NCI-H1694 treated with DMSO at 0.1 percent for 48 hours (cell line): ENCODE measurements around the gene PTTG1IP.
"Not testable (repeated sequence)": the region's sequence is repeated elsewhere in the genome, so short reads cannot be mapped to it uniquely, and the experiment has no call there.

ENCODE experiments used
- DNase-seq: peaks from one replicate; lab custom pipeline; 2025; lab: John Stamatoyannopoulos, UW

The PTTG1IP gene

DNA sequence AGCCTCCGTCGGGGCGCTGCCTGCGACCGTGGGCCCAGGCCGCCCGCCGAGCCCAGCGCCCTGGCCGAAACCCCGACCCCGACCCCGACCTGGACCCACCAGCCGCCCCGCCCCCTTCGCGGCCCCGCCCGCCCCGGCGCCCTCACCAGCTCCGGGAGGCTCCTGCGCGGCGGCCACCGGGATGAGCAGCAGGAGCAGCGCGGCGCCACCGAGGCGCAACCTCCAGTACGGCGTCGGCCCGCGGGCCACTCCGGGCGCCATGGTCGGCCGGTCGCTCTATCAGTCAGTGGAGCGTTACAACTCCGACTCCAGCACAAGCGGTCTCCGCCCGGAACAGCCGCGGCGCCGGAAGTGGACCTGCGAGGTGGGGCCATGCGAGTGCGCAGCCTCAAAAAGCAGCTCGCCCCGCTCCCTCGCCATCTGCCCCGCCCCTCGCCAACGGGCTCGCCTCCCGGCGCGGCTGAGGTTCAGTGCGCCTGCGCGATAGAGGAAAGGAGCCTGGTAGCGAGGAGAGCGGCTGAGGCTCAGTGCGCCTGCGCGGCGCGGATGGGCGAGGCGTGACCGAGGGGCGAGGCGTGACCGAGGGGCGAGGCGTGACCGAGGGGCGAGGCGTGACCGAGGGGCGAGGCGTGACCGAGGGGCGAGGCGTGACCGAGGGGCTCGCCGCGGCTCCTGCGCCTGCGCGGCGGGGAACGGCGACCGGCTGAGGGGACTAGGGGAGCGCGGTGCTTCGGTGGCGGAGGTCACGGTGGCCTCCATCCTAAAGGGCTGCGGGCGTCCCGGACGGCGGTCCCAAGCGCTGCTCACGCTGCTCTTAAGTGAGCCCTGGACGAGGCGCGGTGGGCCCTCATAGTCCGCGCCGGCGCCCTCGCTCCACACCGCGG, at the start of gene PTTG1IP:
Gene PTTG1IP, minus strand, starts transcription at position 335 of the 884 bp plus-strand sequence. Its CDS starts 74 bp downstream, at position 261.
- DNase-seq, result peak; percentile 93

- DNase-seq, result no peak
Measured at GRCh38 chr21:44921928-44922327, 48.4 kb upstream of the PTTG1IP start.

DNA sequence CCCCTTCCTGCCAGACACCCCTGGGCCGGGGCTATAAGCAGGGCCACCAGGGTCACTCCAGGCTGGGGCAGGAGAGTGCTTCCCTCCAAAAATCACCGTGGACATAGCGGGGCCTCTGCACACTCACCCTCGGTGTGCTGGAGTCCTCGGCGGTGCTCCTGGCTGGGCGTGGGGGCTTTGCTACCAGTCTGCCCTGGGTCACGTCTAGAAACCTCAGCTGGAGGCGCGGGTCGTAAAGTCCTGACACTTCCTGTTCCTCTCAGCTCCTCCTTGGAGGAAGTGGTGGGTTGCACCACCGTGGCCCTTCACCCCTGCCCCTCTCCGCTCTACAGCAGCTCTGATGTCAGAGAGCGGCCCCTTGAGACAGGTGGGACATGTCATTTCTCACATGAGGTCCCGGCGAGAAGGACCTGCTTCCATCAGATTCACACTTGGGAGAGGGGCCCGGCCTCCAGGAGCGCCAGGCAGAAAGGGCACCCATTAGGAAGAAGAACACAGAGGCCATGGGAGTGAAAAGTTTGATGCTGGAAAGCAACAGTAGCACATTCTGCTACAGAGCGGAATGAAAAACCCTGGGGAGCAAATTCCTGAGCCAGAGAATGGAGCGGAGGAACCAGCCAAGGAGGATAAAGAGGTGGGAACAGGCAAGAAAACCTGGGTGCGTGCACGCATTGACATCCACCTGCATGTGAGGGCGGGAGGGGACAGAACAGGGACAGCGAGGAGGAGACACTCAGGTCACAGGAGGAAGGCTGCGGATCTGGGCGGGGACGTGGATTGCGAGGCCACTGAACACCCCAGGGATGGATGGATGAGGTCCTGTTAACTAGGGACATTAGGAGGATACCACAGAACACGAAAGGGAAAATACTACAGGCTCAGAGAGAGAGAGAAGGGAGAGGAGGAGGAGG, 47.5 kb upstream of the PTTG1IP start, which contains the start of gene ITGB2:
Gene ITGB2, minus strand, starts transcription at position 206 of the 911 bp plus-strand sequence. CDS start 10,117 bp downstream, outside the sequence.
- no peak for DNase-seq

GRCh38 chr21:44919913-44920693, 46.6 kb upstream of the PTTG1IP start:
- no peak for DNase-seq

DNA sequence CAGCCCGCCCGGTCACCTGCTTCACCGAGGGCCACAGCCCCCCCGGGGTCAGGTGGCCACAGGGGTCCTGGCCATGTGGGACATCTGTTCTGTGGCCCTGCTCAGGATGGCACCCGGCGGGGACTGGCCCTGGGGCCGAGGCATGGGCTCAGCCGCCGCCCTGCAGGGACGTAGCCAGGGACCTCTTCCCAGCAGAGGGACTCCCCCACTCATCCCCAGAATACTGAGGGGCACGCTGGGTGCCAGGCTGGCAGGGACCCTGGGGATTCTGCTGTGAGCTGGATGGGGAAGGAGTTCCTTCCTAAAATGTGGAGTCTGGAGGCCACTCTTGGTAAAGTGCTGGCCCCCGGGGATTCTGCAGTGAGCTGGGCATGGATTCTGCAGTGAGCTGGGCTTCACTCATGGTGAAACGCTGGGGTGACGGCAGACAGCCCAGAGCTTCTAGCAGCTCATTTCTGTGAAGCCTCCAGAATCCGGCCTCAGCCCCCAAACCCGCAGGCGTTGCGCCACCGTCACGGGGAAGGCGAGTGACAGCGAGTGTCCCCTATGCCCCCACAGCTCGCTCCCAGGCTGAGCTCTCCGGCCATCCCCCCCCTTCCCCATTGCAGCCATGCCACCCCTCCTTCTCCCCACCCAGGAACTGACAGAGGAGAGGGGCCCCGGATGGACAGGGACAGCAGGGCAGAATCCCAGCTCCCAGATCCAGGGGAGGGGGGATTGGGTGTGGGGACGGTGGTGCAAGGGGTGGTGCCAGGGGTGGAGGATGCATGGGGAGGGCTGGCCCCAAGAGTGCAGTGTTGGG, 45.8 kb upstream of the PTTG1IP start:
- no peak for DNase-seq

DNA sequence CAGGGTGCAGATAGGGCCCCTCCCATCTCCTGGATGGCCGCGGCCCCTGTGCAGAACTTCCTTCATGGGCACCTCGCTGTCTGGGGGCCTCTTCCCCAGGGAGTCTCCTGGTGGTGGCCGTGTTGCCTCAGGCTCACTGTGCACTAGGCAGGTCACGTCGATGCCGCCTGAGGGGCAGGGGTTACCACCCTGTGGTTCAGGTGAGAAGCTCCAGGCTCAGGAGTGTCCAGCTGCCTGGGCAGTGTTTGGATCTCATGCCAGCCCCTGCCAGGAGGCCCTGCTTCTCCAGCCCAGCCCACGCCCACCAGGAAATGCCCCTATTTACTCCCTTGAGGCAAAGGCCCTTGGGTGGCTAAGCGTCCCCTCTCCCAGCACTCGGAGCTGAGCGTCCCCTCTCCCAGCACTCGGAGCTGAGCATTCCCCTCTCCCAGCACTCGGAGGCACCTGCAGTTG, 45.1 kb upstream of the PTTG1IP start:
- no peak for DNase-seq

DNA sequence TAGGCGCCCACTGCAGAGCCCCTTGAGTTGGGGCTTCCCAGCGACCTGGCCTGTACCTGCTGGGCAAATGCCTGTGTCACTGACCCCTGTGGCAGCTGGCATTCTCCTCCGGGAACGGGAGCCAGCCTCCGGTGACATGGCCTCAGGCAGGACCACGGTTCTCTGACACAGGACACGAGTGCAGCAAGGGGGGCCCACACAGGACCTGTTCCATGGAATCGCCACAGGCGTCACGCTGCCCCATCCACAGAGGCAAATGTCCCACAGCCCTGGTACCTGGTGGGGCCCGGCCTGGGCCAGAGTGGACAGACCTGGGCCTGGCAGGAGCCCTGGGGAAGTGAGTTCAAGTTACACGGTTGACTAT, 44.6 kb upstream of the PTTG1IP start:
- no peak for DNase-seq

- no peak for DNase-seq
Measured at GRCh38 chr21:44917446-44918106, 44.1 kb upstream of the PTTG1IP start.

- DNase-seq, result no peak
Measured at GRCh38 chr21:44916965-44917364, 43.5 kb upstream of the PTTG1IP start.

DNA sequence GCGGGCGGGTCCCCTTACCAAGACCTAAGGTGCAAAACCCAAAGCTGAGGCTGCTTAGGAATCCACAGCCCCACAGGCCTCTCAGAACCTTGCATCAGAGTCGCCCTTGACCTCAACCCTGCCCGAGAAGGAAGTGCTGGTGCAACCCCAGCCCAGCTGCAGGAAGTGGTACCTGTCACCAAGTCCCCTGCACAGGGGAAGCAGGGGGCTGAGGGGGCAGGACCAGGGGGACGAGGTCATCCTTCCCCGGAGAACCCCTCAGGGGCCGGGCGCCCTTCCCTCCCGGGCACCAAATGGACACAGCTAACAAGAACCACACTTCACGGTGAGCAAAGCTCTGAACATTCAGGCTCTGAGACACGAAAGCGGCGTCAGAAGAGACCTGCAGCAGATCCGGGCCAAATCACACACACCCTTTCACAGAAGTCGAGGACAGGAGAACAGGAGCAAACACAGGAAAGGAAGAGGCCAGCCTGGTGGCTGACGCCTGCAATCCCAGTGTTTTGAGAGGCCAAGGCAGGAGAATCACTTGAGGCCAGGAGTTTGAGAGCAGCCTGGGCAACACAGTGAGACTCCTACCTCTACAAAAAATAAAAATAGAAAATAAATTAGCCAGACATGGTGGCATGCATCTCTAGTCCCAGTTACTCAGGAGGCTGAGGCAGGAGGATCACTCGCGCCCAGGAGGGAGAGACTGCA, 40.8 kb upstream of the PTTG1IP start:
- DNase-seq, result no peak

DNA sequence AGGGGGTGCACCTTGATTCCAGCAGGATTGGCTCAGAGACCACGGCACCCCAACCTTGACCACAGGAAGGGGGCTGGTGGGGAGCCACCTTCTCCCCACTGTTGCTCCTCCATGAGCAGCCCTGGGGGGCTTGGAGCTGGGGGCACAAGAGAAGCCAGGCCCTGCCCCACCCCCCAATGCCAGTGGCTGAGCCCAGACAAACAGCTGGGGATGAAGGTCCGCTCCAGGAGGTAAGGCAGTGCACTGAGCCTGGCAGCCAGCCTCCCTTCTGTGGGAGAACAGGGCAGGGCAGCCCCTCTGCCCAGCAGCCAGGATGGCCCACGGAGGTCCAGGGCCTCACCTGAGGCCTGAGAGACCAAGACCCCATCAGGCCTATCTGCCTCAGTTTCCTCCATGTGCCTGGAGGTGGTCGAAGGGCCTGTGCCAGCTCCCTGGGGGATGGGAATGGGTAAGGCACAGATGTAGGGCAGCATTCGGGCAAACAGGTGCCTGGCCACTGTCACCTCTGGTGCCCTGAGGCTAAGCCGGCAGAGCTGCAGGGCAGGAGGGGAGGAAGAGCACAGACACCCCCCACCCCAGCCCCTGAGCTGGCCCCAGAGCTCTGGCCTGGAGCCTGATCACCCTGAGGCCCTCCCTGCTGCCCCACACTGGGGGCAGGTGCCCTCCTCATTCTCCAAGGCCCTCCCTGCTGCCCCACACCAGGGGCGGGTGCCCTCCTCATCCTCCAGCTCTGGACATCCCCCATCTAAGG, 40.1 kb upstream of the PTTG1IP start:
- DNase-seq, result no peak

- not testable (repeated sequence) for DNase-seq
Measured at GRCh38 chr21:44912506-44913412, 39.3 kb upstream of the PTTG1IP start.

GRCh38 chr21:44912158-44912473, 38.6 kb upstream of the PTTG1IP start:
- no peak for DNase-seq

DNA sequence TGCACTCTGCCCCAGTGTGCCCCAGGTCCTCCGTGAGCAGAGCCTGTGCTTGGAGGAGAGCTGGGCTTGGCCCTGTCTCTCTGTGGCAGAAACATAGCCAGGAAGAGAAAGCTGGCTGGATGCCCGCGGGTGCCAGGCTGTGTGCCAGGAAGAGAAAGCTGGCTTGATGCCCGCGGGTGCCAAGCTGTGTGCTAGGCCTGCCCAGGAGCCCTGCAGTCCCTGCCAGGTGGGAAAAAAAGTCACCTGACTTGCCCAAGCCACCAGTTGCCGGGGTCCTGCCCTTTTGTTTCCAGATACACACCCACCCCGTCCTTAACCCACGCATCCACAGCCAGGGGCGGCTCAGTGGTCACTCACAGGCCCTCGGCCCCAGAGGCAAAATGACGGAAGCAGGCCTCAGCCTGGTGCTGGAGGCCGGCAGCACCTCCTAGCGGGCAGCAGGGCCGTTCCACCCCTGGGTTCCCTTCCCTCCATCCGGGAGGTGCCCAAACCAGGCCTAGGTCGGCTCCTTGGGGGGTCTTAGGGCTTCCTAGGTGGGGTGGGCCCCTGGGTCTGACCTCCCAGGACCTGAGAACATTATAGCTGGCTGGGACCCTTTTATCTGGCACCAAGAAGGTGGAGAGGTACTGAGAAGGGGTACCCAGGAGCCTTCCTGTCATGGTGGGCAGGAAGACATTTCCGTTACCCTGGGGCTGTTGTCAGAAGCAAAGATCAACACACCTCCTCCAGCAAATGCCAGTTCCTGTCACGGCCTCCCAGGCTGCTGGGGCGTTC, 38.1 kb upstream of the PTTG1IP start:
- peak; percentile 80 for DNase-seq

DNA sequence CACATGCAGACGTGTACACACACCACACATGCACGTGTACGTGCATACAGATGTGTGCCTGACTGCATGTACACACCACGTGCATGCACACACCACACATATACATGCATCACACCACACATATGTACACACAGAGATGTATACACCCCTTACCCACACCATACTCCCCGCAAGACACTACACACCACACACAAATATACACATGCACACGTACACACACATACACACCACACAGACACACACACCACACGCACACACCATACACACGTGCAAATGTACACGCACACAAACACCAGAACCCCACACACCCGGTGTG, 37.5 kb upstream of the PTTG1IP start:
- no peak for DNase-seq

- no peak for DNase-seq
Measured at GRCh38 chr21:44910229-44911067, 37.0 kb upstream of the PTTG1IP start.

DNA sequence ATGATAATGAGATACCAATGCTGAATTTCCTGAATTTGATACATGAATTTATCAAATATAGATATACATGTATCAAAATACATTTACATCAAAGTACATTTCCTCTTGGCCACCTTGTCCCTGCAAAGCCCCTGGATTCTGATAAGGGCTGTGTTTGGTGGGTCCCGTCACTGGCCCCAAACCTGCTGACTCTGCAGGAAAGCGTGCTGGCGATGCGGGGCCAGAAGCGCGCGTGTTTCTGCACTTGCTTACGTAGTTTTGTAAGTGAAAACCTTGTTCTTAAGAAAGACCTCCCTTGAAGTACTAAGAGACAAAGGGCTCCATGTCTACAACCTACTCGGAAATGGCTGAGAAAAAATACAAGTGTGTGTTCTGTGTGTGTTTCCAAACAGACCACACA, 36.2 kb upstream of the PTTG1IP start:
- no peak for DNase-seq
